Measurements from ENCODE around the gene PRPF8. TPM values are rescaled to one million over a fixed set of nuclear protein-coding genes. Genes with fewer than 3 reads are reported as not detected.
"Not testable (repeated sequence)": the region's sequence is repeated elsewhere in the genome, so short reads cannot be mapped to it uniquely, and the experiment has no call there.

Gene PRPF8
- total RNA-seq, 4 donors from 2014 or later, result 138 to 390 (median 226) TPM

- Histone ChIP-seq H3K27ac (no peak overlapping the region), H3K36me3 (no peaks in the 10 kb centered on the region), H3K4me1 (no peaks in the 10 kb centered on the region), H3K9me3 (no peaks in the 10 kb centered on the region), H3K4me3 (no peak overlapping the region), H3K27me3 (no peaks in the 10 kb centered on the region)
- TF ChIP-seq, protein P1, sequence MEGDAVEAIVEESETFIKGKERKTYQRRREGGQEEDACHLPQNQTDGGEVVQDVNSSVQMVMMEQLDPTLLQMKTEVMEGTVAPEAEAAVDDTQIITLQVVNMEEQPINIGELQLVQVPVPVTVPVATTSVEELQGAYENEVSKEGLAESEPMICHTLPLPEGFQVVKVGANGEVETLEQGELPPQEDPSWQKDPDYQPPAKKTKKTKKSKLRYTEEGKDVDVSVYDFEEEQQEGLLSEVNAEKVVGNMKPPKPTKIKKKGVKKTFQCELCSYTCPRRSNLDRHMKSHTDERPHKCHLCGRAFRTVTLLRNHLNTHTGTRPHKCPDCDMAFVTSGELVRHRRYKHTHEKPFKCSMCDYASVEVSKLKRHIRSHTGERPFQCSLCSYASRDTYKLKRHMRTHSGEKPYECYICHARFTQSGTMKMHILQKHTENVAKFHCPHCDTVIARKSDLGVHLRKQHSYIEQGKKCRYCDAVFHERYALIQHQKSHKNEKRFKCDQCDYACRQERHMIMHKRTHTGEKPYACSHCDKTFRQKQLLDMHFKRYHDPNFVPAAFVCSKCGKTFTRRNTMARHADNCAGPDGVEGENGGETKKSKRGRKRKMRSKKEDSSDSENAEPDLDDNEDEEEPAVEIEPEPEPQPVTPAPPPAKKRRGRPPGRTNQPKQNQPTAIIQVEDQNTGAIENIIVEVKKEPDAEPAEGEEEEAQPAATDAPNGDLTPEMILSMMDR (IDR thresholded peaks at IDR 0.05), result no peak
- TF ChIP-seq POLR2A (IDR thresholded peaks at IDR 0.05), result no peak
- DNase-seq, result no peak
Observed at GRCh38 chr17:1693339-1693738, 8.7 kb upstream of the PRPF8 start.

- H3K9me3 ChIP-seq, result no peaks in the 10 kb centered on the region
- TF ChIP-seq, protein P1 (IDR thresholded peaks at IDR 0.05), result no peak
- no peak for TF ChIP-seq POLR2A (IDR thresholded peaks at IDR 0.05)
- H3K27ac ChIP-seq, result no peak overlapping the region
- no peaks in the 10 kb centered on the region for H3K27me3 ChIP-seq
- H3K4me3 ChIP-seq, result no peak overlapping the region
- H3K4me1 ChIP-seq, result no peaks in the 10 kb centered on the region
- DNase-seq, result no peak
- no peaks in the 10 kb centered on the region for H3K36me3 ChIP-seq
Observed at GRCh38 chr17:1690544-1691221, 6.0 kb upstream of the PRPF8 start.

- H3K4me1 ChIP-seq, H3K36me3 ChIP-seq, H3K4me3 ChIP-seq, H3K27me3 ChIP-seq, H3K9me3 ChIP-seq, H3K27ac ChIP-seq, DNase-seq: not testable (repeated sequence)
Observed at GRCh38 chr17:1688405-1688804, 3.7 kb upstream of the PRPF8 start.

GRCh38 chr17:1686086-1686485, 1.4 kb upstream of the PRPF8 start:
- no peaks in the 10 kb centered on the region for H3K9me3 ChIP-seq
- H3K4me1 ChIP-seq, result peaks cover 0 to 23% (median 7%) of the 10 kb centered on the region in 4 donors
- no peak overlapping the region for H3K4me3 ChIP-seq
- H3K36me3 ChIP-seq, result peaks cover 0 to 25% (median 0%) of the 10 kb centered on the region in 3 donors
- TF ChIP-seq, protein P1 (IDR thresholded peaks at IDR 0.05), result no peak
- no peak for TF ChIP-seq POLR2A (IDR thresholded peaks at IDR 0.05)
- DNase-seq, result no peak
- no peaks in the 10 kb centered on the region for H3K27me3 ChIP-seq
- H3K27ac ChIP-seq, result no peak overlapping the region

- Histone ChIP-seq H3K27ac (peak overlapping the region in 3 of 4 donors; percentile 89 to 98 (median 94)), H3K36me3 (peaks cover 0 to 51% (median 8%) of the 10 kb centered on the region in 3 donors), H3K4me1 (peaks cover 0 to 23% (median 7%) of the 10 kb centered on the region in 4 donors), H3K4me3 (peak overlapping the region; percentile 59 to 95 (median 87)), H3K9me3 (no peaks in the 10 kb centered on the region), H3K27me3 (no peaks in the 10 kb centered on the region)
- DNase-seq, result no peak
- TF ChIP-seq, protein P1 (IDR thresholded peaks at IDR 0.05), result no peak
- no peak for TF ChIP-seq POLR2A (IDR thresholded peaks at IDR 0.05)
Observed at GRCh38 chr17:1683459-1683858, 1.2 kb downstream of the PRPF8 start.

GRCh38 chr17:1676401-1676800, 8.3 kb downstream of the PRPF8 start:
- TF ChIP-seq, protein P1 (IDR thresholded peaks at IDR 0.05), result no peak
- no peak for TF ChIP-seq POLR2A (IDR thresholded peaks at IDR 0.05)
- Histone ChIP-seq H3K36me3 (peaks cover 2 to 100% (median 13%) of the 10 kb centered on the region in 3 donors), H3K27ac (no peak overlapping the region), H3K4me1 (no peaks in the 10 kb centered on the region), H3K4me3 (no peak overlapping the region), H3K9me3 (no peaks in the 10 kb centered on the region), H3K27me3 (no peaks in the 10 kb centered on the region)
- no peak for DNase-seq
